ENCODE data around the gene KLLN.
"Not testable (repeated sequence)": the region's sequence is repeated elsewhere in the genome, so short reads cannot be mapped to it uniquely, and the experiment has no call there.

KLLN gene

DNA sequence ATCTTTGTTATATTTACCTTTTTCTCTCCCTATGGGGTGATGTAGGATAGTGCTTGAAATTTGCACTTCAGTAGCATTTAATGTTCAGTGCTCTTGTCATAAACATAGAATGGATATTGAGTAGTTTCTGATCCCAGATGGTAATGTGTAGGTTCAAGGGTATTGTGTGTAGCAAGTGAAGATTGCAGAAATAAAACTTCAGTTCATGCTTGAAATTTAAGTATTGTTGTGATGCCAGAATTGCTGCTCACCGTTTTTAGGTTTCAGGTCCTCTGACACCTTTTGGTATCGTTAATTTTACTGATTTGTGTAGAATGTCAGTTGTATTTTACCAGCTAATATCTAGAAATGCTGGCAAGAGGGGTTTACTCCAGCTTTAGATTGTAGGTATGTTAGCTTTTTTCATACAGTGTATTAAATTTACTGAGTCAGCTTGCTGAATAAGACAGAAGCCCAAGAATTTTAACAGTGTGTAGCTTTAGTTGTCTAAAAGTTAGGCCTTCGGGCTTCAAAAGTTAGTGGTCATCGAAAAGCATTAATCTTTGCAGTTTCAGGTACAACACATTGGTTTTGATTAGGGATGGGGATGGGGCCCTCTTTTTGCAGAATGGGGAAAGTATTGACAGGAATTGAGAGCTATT lies 2.0 kb upstream of the KLLN start:
- no peak for DNase-seq

DNA sequence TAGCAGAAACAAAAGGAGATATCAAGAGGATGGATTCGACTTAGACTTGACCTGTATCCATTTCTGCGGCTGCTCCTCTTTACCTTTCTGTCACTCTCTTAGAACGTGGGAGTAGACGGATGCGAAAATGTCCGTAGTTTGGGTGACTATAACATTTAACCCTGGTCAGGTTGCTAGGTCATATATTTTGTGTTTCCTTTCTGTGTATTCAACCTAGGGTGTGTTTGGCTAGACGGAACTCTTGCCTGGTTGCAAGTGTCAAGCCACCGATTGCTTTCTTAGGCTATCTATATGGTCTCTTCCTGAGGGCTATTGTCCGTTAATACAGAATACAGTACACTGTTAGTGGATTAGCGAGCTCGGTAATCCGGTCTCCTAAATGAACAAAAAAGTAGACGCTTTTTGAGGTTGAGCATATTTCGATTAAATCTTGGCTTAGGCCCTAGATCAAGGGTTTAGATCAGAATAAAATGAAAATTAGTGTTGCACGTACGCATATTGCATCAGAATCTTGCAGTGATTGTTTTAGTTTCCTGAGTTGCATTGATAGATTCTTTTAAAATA lies 1.2 kb upstream of the KLLN start:
- DNase-seq = no peak

DNA sequence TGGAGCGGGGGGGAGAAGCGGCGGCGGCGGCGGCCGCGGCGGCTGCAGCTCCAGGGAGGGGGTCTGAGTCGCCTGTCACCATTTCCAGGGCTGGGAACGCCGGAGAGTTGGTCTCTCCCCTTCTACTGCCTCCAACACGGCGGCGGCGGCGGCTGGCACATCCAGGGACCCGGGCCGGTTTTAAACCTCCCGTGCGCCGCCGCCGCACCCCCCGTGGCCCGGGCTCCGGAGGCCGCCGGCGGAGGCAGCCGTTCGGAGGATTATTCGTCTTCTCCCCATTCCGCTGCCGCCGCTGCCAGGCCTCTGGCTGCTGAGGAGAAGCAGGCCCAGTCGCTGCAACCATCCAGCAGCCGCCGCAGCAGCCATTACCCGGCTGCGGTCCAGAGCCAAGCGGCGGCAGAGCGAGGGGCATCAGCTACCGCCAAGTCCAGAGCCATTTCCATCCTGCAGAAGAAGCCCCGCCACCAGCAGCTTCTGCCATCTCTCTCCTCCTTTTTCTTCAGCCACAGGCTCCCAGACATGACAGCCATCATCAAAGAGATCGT lies 690 bp upstream of the KLLN start:
- DNase-seq = not testable (repeated sequence)

DNA sequence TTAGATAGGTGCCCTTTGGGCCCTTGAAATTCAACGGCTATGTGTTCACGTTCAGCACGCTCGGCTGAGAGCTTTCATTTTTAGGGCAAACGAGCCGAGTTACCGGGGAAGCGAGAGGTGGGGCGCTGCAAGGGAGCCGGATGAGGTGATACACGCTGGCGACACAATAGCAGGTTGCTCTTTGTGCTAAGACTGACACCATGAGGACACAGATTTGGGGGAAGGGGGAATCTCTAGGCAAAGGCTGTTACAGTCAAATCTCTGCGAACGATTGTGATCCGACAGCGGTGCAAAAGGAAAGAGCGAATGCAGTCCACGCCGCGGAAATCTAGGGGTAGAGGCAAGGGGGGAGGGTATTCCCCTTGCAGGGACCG lies 667 bp downstream of the KLLN start:
- DNase-seq = peak; percentile 20

DNA sequence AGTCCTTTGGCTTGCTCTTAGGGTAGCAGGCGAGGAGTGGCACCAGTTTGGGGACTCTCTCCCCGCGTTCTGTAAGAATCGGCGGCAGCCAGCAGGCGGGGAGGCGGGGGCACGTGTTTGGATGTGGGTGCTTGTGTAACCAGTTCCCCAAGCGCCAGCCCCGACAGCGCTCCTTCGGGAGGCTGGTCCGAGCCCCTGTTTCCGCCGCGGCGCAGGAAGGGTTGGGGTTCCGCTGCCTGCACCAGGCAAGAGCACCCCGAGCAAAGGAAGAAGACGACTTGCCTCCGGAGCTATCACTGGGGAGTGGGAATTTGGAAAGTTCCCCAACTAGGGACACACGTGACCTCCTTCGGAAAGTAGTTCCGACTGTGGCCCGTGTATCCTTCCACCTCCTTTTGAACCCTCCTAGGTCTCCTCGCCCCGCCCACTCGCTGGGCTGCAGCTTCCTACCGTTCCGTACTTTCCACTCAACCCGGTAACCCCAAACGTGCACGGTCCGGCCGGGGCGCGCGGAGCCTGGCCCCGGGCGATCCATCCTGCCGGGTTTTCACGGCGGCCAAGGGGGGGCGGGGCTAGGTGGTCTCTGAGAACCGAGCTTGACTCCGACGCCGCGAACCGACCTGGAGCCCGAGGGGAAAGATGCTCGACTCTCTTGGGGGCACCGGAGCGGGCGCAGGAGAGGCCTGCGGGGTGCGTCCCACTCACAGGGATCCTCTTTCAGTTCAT lies 1.2 kb downstream of the KLLN start:
- DNase-seq = peak; percentile 44

DNA sequence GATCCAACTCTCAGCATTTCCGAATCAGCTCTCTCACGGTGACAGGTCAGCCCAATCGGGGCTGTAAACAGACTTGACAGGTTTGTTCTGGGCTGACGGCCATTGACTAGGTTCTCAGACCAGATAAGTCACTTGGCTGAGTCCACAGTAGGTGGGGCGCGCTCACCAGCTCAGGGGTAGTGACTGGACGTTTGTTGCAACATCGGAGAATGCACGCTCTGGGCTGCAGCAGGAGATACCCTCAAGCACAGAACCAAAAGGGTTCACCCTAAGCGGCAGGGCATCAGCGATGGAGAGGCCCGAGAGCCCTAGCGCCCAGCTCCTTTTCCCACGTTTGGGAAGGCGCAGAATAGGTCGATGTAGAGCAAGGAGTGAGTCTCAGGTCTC lies 1.8 kb downstream of the KLLN start:
- no peak for DNase-seq

DNA sequence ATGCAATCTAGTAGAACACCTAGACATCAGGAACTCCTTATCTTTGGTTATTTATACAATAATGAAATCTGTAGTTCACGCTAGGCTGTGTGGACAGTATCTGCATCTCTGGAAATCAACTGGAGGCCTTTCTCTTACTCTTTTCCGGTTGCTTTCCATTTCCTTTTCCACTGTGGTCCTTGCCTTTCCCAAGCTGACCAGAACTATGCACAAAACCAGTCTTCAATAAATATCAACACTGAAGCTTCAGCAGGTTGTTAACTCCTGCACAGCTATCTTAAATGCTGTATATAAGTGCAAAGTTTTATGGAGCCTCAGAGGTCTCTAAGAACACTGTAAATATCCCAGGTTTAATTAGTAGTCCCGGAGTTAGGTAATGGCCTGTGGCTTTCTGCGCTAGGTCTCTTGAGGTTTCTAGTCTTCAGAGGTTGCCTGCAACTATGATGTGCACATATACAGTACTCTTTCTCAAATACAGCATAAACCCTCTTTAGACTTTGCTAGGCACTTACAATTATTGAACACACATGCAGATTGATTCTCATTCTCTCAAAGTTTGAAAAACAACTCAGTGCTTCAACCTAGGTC lies 2.4 kb downstream of the KLLN start:
- DNase-seq = no peak

DNA sequence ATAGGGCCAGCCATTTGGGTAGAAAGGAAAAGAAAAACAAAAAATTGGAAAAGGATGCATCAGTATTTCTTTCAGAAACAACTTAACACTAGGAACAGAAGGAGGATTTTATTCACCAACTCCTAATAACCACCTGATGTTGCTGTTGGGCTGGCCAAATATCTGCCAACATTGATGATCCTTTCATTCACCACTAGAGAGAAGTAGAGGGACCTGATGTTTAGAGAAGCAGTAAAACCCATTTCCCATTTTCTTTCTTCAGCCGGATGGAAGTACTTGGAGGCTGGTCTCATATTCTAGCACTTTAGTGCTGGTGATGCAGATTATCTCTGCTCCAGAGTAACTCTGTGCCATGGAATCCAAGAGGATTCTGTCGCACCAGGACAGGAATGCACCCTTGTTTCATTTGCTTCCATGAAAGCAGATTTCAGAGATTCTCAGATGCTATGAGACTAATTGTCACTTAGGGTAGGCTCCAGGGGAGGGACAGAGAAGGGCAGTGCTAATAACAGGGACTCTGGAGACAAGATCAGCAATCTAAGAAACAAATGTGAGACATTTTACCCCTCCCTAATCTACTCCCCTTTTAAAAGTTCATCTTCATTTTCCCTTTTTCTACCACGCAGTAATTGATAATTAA lies 3.1 kb downstream of the KLLN start:
- DNase-seq = no peak

DNA sequence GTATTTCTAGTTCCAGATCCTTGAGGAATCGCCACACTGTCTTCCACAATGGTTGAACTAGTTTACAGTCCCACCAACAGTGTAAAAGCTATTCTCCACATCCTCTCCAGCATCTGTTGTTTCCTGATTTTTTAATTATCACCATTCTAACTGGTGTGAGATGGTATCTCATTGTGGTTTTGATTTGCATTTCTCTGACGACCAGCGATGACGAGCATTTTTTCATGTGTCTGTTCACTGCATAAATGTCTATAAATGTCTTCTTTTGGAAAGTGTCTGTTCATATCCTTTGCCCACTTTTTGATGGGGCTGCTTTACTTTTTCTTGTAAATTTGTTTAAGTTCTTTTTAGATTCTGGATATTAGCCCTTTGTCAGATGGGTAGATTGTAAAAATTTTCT lies 7.7 kb downstream of the KLLN start:
- not testable (repeated sequence) for DNase-seq

DNA sequence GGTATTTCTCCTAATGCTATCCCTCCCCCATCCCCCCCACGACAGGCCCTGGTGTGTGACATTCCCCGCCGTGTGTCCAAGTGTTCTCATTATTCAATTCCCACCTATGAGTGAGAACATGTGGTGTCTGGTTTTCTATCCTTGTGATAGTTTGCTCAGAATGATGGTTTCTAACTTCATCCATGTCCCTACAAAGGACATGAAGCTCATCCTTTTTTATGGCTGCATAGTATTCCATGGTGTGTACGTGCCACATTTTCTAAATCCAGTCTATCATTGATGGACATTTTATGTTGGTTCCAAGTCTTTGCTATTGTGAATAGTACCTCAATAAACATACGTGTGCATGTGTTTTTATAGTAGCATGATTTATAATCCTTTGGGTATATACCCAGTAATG lies 8.1 kb downstream of the KLLN start:
- not testable (repeated sequence) for DNase-seq

DNA sequence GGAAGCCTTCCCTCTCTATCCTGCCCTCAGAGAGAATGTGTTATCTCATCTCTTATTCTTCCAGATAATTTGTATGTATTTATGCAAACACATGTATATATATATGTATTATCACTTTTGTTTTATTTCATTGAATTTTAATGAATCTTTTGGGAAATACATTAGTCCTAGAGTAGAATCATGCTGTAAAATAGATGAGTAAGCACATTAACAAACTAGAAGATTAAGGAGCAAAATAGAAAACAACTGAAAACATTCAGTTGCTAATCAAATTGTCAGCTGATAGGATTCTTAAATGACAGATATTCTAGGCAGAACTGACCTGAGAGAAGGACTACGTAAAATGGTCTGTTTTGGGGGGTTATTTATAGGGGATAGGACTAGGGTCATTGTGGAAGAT lies 11.2 kb downstream of the KLLN start:
- no peak for DNase-seq

DNA sequence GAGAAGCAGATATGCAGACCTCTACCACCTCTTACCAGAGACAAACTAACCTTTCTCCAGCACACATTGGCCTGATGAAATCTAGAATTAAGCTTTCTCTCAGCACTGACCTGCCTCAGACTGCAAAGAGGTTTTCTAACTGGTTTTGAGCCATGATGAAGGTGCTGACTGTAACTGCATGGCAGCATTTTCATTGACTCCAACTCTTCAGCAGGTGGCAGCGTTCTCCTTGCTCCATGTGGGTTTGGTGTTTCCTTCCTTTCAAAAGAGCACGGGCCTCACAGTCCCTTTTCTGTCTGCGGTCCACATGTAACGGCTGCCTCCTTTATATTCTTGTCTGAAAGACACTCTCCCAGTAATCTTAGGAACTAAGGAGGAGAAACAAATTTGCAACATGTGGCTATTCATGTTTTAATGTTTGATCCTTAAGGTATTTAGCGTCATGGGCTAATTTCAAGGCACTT lies 12.6 kb downstream of the KLLN start:
- no peak for DNase-seq

DNA sequence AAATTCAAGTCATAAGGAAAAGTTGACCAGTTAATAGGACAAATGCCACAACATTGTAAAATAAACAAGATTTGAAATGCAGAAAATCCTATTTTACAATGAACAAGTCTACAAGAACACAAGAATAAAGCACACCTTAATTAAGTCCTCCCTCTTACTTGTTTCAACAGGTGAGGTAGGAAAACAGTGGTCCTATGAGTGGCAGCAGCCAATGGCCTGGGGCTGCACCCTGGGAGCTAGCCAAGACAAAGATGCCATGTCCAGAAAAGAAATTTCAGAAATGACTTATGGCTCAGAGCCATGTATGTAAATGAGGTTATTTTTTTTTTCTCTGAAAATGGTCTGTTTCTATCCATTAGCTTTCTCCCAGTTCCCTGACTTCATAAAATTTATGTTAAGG lies 14.3 kb downstream of the KLLN start:
- DNase-seq = no peak

DNA sequence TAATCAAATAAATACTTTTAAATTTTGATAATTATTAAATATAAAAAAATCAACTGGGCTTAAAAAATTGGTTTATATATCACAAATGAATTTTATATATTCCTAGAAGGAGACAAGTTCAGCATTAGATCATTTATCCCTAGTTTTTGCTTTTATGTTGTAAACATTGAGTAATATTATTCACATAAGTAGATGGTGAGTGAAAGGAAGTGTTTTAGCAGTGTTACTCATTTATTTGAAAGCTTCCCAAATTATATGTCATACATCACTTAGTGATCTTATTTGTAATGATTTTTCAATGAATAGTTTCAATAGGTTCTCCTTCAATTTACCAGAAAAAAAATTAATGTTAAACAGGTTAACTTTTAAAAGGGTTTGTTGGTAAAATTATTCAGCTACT lies 15.8 kb downstream of the KLLN start:
- no peak for DNase-seq

DNA sequence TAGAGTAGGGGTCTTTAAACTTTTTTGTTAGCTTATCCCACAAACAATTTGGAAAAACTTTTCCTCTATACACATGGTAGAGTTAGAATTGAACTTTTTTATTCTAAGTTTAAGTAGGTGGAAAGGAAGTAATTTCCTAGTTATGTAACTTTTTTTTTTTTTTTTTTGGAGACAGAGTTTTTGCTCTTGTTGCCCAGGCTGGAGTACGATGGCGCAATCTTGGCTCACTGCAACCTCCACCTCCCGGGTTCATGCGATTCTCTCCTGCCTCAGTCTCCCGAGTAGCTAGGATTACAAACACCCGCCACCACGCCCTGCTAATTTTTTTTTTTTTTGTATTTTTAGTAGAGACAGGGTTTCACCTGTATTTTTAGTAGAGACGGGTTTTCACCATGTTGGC lies 16.6 kb downstream of the KLLN start:
- DNase-seq = not testable (repeated sequence)

DNA sequence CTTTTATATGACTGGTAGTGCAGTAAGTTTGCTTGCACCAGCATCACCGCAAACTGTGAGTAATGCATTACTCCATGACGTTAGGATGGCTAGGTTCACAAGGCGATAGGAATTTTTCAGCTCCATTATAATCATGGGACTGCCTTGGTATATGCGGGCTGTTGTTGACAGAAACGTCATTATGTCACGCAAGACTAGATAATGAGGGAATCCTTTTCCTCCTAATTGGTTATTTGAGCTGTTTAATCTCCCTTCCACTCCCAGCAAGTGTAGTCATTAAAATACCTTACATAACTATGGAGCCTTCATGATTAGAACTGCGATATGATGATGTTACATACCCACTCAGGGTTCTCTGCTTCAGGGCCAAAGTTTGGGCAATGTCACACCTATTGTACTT lies 17.3 kb downstream of the KLLN start:
- no peak for DNase-seq

DNA sequence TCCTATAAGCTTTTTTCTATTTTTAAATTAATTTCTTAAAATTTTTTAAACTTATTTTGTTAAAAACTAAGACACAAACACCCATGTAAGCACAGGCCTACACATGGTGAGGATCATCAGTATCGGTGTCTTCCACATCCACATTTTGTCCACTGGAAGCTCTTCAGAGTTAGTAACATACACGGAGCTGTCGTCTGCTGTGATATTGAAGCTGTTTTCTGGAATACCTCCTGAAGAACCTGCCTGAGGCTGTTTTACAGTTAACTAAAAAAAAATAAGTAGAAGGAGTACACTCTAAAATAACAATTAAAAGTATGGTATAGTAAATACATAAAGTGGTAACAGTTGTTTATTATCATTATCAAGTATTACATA lies 17.7 kb downstream of the KLLN start:
- no peak for DNase-seq

DNA sequence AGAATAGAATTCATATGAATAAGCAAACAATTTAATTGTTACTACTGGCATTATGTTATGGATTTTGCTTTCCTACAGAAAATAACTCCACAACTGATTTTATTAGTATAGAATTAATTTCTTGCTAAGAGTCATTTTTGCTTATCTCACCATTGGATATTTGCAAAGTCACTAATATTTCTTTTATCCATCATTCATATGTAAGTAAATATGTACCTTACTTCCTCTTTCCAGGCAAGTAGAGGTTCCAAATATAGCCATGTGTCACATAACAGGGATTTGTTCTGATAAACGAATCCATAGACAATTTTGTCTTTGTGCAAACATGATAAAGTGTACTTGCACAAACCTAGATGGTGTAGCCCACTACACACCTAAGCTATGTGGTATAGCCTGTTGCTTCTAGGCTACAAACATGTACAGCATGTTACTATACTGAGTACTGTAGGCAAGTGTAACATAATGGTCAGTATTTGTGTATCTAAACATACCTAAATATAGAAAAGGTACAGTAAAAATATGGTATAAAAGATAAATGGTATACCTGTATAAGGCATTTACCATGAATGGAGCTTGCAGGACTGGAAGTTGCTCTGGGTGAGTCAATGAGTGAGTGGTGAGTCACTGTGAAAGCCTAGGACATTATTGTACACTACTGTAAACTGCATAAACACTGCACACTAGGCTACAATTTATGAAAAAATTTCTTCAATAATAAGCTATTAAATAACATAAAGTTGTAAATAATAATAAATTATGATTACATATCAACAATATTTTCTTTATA lies 18.3 kb downstream of the KLLN start:
- no peak for DNase-seq

DNA sequence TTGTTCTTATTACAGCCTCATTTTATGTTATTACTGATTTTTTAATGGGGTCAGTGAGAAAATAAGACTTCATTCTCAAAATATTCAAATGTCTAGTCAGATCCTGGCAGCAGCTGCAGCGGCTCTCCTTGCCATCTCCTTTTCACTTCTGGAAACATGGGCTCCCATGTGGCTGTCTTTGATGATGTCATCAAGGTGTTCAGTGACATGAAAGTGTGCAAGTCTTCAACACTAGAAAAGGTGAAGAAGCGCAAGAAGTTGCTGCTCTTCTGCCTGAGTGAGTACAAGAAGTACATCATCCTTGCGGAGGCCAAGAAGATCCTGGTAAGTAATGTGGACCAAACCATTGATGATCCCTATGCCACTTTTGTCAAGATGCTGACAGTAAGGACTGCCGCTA lies 19.6 kb downstream of the KLLN start:
- DNase-seq = no peak

DNA sequence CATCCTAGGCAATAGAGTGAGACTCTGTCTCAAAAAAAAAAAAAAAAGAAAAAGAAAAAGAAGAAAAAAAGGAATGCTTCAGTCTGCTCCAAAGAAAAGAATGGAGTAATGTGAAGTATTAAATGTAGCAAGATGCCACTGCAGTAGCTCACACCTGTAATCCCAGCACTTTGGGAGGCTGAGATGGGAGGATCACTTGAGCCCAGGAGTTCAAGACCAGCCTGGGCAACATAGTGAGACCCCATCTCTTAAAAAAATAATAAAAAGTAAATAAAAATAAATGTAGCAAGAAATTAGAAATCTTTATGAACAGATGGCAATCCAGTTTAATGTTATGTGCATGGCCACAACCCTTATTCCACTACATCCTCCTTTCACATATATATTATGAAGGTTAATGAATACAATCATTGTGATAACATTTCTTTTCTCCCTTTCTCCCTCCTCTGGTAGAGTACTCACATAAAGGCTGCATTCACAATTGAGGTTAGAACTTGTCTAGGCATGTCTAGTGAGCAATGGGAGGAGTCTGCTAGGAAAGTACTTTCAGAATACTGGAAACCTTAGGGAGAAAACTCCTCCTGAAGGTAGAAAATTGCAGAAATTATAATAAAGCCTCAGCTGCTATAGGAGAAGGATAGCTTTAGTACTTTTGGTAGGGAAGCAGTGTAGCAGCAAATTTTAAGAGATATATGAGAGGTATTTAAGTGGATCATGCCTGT lies 20.4 kb downstream of the KLLN start:
- no peak for DNase-seq

DNA sequence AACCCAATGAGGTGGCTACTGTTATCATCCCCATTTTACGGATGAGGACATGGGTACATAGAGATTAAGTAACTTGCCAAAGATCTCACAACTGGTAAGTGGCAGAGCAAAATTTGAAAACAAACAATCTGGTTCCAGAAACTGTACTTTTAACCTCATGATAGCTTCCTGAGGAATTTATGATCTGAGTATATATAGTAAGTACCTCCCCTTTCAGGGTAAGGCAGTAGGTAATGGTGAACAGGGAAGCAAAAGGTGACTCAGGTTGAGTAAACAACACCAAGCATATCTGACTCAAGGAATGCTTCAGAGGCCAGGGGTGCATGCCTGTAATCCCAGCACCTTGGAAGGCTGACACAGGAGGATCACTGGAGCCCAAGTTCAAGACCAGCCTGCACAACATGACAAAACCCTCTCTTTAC lies 21.1 kb downstream of the KLLN start:
- no peak for DNase-seq

DNA sequence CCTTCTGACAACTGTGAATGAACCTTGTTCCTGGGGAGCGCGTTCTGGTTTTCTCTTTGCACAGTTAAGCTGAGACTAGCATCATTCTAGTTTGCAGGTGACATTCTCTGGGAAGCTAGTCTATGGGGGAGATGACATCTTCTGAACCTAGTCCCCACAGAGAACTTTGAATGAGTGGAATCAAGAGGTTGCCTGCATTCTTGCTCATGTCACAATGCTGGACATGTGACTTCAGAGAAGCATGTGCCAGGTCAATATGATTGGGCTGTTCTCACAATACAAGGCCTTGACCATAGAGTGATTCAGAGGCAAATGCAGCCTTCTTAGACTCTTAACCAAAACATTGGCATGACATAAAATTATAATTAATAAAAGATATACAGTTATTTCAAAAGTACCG lies 22.1 kb downstream of the KLLN start:
- DNase-seq = no peak

Data from cortex of kidney (tissue), 1 donor.